NCI-H1105 (cell line): ENCODE data around the gene TNNT2.

ENCODE experiments used
- DNase-seq: peaks from one replicate; lab custom pipeline; 2025; lab: John Stamatoyannopoulos, UW

TNNT2 gene

GRCh38 chr1:201334325-201335173 is 42.9 kb downstream of the TNNT2 start:
- DNase-seq: no peak

- no peak for DNase-seq
These were observed 44.7 kb downstream of the TNNT2 start for GRCh38 chr1:201332616-201333335.

- no peak for DNase-seq
These were observed 45.5 kb downstream of the TNNT2 start for GRCh38 chr1:201332021-201332420.

DNA sequence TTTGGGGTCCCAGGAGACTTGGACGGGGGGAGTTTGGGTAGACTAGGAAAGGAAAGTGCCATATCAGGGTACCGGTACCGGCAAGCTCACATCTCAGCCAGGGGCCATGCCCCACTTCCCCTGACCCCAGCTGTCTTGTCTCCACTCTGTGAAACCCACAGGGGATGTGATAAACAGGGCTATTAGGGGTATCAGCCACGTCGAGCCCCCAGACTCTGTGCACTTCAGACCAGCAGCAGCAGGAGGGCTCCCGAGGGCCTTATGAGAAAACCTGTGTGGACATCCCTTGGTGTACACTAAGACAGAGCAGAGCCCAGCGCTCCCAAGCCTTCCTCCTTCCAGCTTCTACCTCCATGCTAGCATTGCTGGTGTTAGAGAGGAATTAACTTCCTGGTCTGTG is 46.3 kb downstream of the TNNT2 start:
- DNase-seq: no peak

DNA sequence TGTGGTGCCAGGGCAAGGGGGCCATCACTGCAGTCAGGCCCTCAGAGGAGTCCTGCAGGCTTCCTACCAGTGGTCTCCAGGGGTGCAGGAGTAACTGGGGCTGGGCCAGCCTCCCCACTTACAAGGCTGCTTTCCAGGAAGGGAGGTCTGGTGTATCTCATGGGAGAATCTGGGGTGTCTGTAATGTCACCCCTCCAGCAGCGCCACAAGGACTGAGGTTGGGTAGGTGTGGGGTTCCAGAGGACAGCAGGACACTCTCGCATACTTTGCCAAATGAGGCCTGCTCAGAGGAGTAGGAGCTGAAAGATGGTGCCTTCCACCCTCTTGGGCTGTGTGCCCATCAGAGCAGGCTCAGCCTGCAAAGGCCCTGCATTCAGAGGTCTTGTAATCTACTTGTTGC is 46.9 kb downstream of the TNNT2 start:
- DNase-seq: no peak

DNA sequence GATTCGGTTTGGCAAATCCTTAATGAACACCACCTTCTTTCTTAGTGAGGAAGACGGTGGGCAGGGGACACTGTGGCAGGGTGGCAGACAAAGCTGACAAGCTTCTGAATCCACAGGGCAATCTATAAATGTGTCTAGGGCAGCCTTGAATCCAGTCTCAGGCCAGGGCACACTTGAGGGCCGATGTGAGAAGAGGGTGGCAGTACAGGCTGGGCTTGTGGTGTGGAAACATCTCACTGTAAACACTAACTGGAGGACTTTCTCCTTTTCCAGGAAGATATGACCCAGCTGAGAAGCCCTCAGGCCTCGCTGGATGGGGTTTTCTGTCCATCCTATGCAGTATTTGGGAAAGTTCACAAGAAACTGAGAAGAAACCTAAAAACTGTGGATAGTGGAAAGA is 47.7 kb downstream of the TNNT2 start:
- DNase-seq: no peak

GRCh38 chr1:201329286-201329685 is 48.2 kb downstream of the TNNT2 start:
- DNase-seq: no peak

DNA sequence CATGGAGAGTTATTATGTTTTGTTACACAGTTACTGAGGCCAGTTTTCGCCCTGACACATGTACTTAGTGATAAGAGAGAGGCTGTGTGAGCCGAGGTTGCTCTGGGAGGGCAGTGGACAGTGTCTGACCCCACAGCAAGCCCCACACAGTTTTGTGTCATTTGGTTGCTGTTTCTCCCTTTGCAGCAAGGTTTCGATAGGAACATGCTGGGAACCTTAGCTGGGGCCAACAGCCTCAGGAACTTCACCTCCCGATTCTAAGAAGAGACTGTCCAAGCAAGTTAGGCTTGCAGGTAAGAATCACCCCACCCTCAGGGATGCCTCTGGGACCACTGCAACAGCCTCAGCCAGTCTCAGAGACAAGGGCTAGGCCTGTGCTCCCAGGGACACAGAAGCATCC is 48.9 kb downstream of the TNNT2 start:
- DNase-seq: no peak

GRCh38 chr1:201327687-201328240 is 49.7 kb downstream of the TNNT2 start:
- DNase-seq: no peak

DNA sequence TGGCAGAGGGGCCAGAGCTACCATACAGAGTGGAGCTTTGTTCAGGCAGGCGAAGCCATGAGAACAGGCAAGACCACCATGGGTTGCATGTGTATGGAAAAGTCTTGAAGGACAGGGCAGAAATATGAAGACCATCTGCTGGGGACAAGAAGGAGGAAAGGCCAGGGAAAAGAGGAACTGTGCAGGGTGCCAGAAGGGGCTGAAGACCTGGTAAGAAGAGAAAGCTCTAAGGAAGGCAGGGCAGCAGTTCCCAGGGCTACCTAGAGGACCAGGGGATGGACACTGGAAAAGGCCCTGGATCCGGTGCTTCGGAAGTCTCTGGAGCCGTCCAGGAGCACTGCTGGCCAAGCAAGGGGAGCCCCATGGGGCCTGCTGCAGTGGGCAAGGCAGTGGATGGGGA is 50.8 kb downstream of the TNNT2 start:
- DNase-seq: no peak

GRCh38 chr1:201325678-201326060 is 51.8 kb downstream of the TNNT2 start:
- DNase-seq: no peak

DNA sequence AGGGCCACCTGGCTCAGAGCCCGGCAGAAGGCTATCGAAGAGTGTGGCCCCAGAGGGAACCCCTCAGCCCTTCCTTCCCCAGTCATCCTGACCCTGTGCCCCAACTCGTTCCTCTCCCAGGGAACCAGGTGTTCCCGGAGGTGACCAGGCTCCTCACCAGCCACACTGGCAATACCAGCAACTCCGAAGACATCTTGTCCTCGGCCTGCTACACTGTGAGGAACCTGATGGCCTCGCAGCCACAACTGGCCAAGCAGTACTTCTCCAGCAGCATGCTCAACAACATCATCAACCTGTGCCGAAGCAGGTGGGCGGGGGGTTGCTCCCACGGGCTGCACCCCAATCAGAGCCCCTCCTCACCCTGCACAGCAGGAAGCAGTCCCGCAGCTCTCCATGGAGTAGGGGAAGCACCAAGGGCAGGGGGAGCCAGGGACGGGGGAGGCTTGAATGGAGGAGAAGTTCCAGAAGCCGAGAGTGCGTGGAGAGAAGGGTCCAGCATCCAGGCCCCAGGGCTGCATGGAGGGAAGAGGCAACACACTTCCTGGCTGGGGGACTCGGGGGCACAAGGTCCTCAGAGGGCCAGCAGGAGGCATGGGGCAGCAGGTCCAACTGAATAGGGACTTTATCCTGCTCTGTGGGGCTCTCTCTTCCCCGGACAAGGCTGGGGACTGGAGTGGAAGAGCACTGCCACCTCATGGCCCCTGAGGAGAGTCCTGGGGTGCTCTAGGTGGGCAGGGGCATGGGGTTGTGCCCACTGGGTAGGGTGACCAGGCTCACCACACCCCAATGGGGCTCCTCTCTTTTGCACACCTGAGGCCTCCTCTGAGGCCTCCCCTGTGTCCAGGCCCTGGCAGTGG is 52.4 kb downstream of the TNNT2 start:
- DNase-seq: no peak

DNA sequence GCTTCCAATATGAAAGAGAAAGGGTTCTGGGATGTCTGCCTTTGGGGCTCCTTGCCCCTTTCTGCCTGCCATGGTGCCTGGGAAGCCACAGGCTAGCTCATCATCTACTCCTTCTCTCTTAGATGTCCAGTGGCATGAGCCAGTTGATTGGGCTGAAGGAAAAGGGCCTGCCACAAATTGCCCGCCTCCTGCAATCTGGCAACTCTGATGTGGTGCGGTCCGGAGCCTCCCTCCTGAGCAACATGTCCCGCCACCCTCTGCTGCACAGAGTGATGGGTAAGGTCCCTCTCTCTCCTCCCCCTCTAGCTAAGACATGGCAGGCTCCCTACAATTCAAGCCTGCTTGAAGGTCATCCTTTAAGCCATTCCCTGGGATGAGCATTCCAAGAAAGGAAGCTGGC is 53.2 kb downstream of the TNNT2 start:
- DNase-seq: no peak

GRCh38 chr1:201322653-201323510 is 54.6 kb downstream of the TNNT2 start:
- no peak for DNase-seq

DNA sequence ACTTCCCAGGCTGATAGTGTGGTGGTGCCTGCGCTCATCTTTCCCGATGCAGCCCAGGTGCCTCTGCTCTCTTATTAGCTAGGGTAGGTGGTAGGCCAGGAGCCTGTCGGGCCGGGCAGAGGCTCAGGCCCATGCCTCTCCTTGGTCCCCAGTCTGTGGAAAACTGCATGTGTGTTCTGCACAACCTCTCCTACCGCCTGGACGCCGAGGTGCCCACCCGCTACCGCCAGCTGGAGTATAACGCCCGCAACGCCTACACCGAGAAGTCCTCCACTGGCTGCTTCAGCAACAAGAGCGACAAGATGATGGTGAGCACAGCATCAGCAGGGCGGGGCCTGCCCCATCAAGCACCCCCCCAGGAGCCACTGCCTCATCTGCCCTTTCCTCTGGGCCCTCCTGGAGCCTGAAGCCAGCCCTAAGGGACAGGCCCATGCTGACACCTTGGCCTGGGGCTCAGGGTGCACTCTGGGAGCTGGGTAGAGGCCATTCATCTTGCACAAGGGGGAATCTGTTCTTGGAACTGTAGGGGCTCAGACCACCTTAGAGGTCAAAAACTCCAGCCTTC is 55.6 kb downstream of the TNNT2 start:
- no peak for DNase-seq

GRCh38 chr1:201320168-201320788 is 57.2 kb downstream of the TNNT2 start:
- no peak for DNase-seq

GRCh38 chr1:201319631-201320030 is 57.8 kb downstream of the TNNT2 start:
- DNase-seq: no peak

DNA sequence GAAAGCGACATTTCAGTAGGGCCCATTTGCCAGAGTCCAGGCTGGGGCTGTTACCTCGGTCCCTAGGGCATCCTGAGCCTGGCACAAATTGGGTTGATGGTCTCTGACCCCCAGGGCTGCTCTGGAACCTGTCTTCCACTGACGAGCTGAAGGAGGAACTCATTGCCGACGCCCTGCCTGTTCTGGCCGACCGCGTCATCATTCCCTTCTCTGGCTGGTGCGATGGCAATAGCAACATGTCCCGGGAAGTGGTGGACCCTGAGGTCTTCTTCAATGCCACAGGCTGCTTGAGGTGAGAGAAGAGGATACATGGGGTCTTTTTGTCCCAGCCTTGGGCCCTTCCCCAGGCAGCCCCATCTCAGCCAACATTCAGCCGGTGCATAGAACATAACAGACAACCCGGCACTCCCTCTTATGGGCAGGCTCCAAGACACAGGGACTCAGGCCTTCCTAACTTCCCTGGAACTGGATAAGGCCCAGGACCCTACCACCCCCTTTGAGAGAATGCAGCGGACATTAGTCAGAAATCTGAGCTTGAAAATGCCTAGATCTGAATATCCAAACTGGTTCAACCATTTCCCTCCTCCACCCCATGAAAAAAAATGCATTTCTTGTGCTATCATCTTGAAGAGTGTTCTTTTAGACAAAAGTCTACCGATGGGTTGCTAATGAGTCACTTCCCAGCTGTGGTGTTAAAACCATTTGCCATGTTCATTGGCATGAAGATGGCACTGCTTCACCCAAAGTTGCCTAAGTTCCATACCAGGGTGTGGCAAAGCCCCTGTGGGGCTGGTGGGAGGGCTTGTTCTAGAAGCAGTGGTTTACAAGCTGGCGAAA is 58.8 kb downstream of the TNNT2 start:
- no peak for DNase-seq

- DNase-seq: no peak
These were observed 59.9 kb downstream of the TNNT2 start for GRCh38 chr1:201317551-201317950.

DNA sequence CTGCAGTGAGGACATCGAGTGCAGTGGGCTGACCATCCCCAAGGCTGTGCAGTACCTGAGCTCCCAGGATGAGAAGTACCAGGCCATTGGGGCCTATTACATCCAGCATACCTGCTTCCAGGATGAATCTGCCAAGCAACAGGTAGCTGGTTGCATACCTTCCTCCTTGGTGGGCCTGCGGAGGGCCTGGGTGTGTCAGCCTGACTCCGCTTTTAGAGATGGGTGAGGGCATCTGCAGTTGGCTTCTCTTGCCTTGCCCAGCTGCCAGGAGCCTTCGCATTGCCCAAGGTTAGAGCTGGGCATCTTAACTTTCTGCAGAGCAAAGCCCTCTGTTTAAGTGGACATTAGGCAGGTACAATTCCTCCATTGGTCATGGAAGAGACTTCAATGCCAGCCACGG is 60.9 kb downstream of the TNNT2 start:
- no peak for DNase-seq
